ENCODE results near the gene FCRL2. TPM values are rescaled to one million over a fixed set of nuclear protein-coding genes. Genes with fewer than 3 reads are reported as not detected.

Gene FCRL2
- not detected for total RNA-seq
- not detected for polyA plus RNA-seq (2013, experiment 1 of 2)
- polyA plus RNA-seq (2013, experiment 2 of 2) = not detected
- long read RNA-seq, experiment 1 = 0 reads
- long read RNA-seq, experiment 2 = 0 reads
- long read RNA-seq, experiment 3 = 0 reads
- long read RNA-seq, experiment 4 = 0 reads

- Mint-ChIP-seq H3K4me1 (peaks cover 6% of the 10 kb centered on the region), H3K9me3 (no peaks in the 10 kb centered on the region), H3K36me3 (ENCODE audit: low read depth) (no peaks in the 10 kb centered on the region), H3K4me3 (no peak within 1 kb of the TSS), H3K27me3 (ENCODE audit: insufficient read depth) (no peaks in the 10 kb centered on the region), H3K27ac (no peak within 1 kb of the TSS)
- no peaks in the 10 kb centered on the region for H3K27me3 ChIP-seq (ENCODE audit: control insufficient read depth, insufficient read depth, low read length, poor library complexity, severe bottlenecking)
- no peak within 1 kb of the TSS for H3K27ac ChIP-seq (ENCODE audit: low read depth, low read length)
- WGBS, 2 experiments (ENCODE audit: insufficient coverage in 1 of 2, insufficient read length in 1 of 2) = 86 to 89% methylated on average over 1 of the region's 1 CpG
- no peak for DNase-seq
- TF ChIP-seq CTCF (conservative IDR thresholded peaks at IDR 0.05) = no peak
- H3K4me1 ChIP-seq (ENCODE audit: control insufficient read depth, insufficient read depth, low read length) = no peaks in the 10 kb centered on the region
- H3K36me3 ChIP-seq (ENCODE audit: control insufficient read depth, insufficient read depth, low read length) = no peaks in the 10 kb centered on the region
- no peaks in the 10 kb centered on the region for H3K9me3 ChIP-seq (ENCODE audit: control insufficient read depth, low read length)
- H3K9ac ChIP-seq (ENCODE audit: extremely low read depth, low read length, poor library complexity, severe bottlenecking) = no peak within 1 kb of the TSS
- no peak within 1 kb of the TSS for H3K4me3 ChIP-seq (ENCODE audit: low read length)
Measured at GRCh38 chr1:157776971-157777391, at the start of gene FCRL2. Gene FCRL2 (minus strand): TSS chr1:157777132. CDS start chr1:157777073, 59 bp downstream.

- no peak for TF ChIP-seq CTCF (conservative IDR thresholded peaks at IDR 0.05)
- Histone ChIP-seq H3K4me3 (ENCODE audit: low read length) (no peak overlapping the region), H3K36me3 (ENCODE audit: control insufficient read depth, insufficient read depth, low read length) (no peaks in the 10 kb centered on the region), H3K9ac (ENCODE audit: extremely low read depth, low read length, poor library complexity, severe bottlenecking) (no peak overlapping the region), H3K27me3 (ENCODE audit: control insufficient read depth, insufficient read depth, low read length, poor library complexity, severe bottlenecking) (no peaks in the 10 kb centered on the region), H3K27ac (ENCODE audit: low read depth, low read length) (no peak overlapping the region), H3K9me3 (ENCODE audit: control insufficient read depth, low read length) (no peaks in the 10 kb centered on the region), H3K4me1 (ENCODE audit: control insufficient read depth, insufficient read depth, low read length) (no peaks in the 10 kb centered on the region)
- 86 to 87% methylated on average over 1 to 2 of the region's 2 CpGs for WGBS, 2 experiments (ENCODE audit: insufficient coverage in 1 of 2, insufficient read length in 1 of 2)
- Mint-ChIP-seq H3K27me3 (ENCODE audit: insufficient read depth) (no peaks in the 10 kb centered on the region), H3K4me1 (no peaks in the 10 kb centered on the region), H3K36me3 (ENCODE audit: low read depth) (no peaks in the 10 kb centered on the region), H3K4me3 (no peak overlapping the region), H3K9me3 (no peaks in the 10 kb centered on the region), H3K27ac (no peak overlapping the region)
- no peak for DNase-seq
Measured at GRCh38 chr1:157820299-157820698, 43.4 kb upstream of the FCRL2 start.

- no peaks in the 10 kb centered on the region for H3K27me3 Mint-ChIP-seq (ENCODE audit: insufficient read depth)
- Histone ChIP-seq H3K4me1 (ENCODE audit: control insufficient read depth, insufficient read depth, low read length) (no peaks in the 10 kb centered on the region), H3K4me3 (ENCODE audit: low read length) (no peak within 1 kb of the TSS), H3K9me3 (ENCODE audit: control insufficient read depth, low read length) (no peaks in the 10 kb centered on the region), H3K9ac (ENCODE audit: extremely low read depth, low read length, poor library complexity, severe bottlenecking) (no peak within 1 kb of the TSS), H3K36me3 (ENCODE audit: control insufficient read depth, insufficient read depth, low read length) (no peaks in the 10 kb centered on the region), H3K27me3 (ENCODE audit: control insufficient read depth, insufficient read depth, low read length, poor library complexity, severe bottlenecking) (no peaks in the 10 kb centered on the region), H3K27ac (ENCODE audit: low read depth, low read length) (no peak within 1 kb of the TSS)
- H3K27ac Mint-ChIP-seq = no peak within 1 kb of the TSS
- no peaks in the 10 kb centered on the region for H3K9me3 Mint-ChIP-seq
- 84 to 93% methylated on average over 2 to 3 of the region's 3 CpGs for WGBS, 2 experiments (ENCODE audit: insufficient coverage in 1 of 2, insufficient read length in 1 of 2)
- no peak for TF ChIP-seq CTCF (conservative IDR thresholded peaks at IDR 0.05)
- no peaks in the 10 kb centered on the region for H3K4me1 Mint-ChIP-seq
- DNase-seq = no peak
- H3K36me3 Mint-ChIP-seq (ENCODE audit: low read depth) = no peaks in the 10 kb centered on the region
- H3K4me3 Mint-ChIP-seq = no peak within 1 kb of the TSS
Measured at GRCh38 chr1:157819896-157820295, 43.0 kb upstream of the FCRL2 start, which contains the start of gene FCRL1. Gene FCRL1 (minus strand): TSS chr1:157820120. CDS start chr1:157820037, 83 bp downstream.

Data from endodermal cell (in vitro differentiated cells).